Activated CD8-positive, alpha-beta T cell treated with anti-CD3 and anti-CD28 coated beads for 36 hours (primary cell): ENCODE measurements around the gene PAX3. TPM values are rescaled to one million over a fixed set of nuclear protein-coding genes. Genes with fewer than 3 reads are reported as not detected.

Experiments
- ATAC-seq: fragments of 200-7000 bp; cut with Tn5 transposase; one replicate; pipeline ENCODE4 v1.10.0; 2021; ENCODE audit warnings: mild to moderate bottlenecking, moderate library complexity
- CTCF ChIA-PET: fragments of 350-600 bp; sonication (Branson Sonifier 250); formaldehyde crosslinking; loops from one replicate; lab custom pipeline; 2021; ENCODE audit warnings: antibody characterized with exemption; lab: Charles Lee
- POLR2A ChIA-PET: fragments of 350-600 bp; sonication (Branson Sonifier 250); formaldehyde crosslinking; loops from one replicate; lab custom pipeline; 2021; ENCODE audit warnings: antibody characterized with exemption; lab: Charles Lee
- DNase-seq: peaks from one replicate; pipeline ENCODE4 v3.0.0-alpha.2; 2020
- H3K27ac Mint-ChIP-seq: one replicate; pipeline ENCODE4 v1.8.0; 2021; ENCODE audit warnings: mild to moderate bottlenecking, mixed read lengths
- H3K27me3 Mint-ChIP-seq: one replicate; pipeline ENCODE4 v1.8.0; 2021; ENCODE audit warnings: mixed read lengths
- H3K36me3 Mint-ChIP-seq: one replicate; pipeline ENCODE4 v1.8.0; 2021; ENCODE audit warnings: low read depth, mixed read lengths
- H3K4me1 Mint-ChIP-seq: one replicate; pipeline ENCODE4 v1.8.0; 2021; ENCODE audit warnings: low read depth, mixed read lengths
- H3K4me3 Mint-ChIP-seq: one replicate; pipeline ENCODE4 v1.8.0; 2021; ENCODE audit warnings: mild to moderate bottlenecking, moderate library complexity, mixed read lengths
- H3K9me3 Mint-ChIP-seq: one replicate; pipeline ENCODE4 v1.8.0; 2021; ENCODE audit warnings: mixed read lengths
- intact Hi-C: fragments of 100-400 bp; cut with micrococcal nuclease; formaldehyde crosslinking; loops from one replicate; pipeline ENCODE4 v1.10.0; 2022
- total RNA-seq, 2 experiments: library from RNA; stranded (reverse); gene quantifications; one replicate each; pipeline ENCODE4 v1.2.3, GENCODE V29; 2021
- TF ChIP-seq, protein P1 (sequence below): fragments of 200-600 bp; IDR thresholded peaks from one replicate; pipeline ENCODE4 v1.8.0; 2022; ENCODE audit warnings: antibody characterized with exemption, mild to moderate bottlenecking

The PAX3 gene
- total RNA-seq, 2 experiments from 2014 or later, result not detected

DNA sequence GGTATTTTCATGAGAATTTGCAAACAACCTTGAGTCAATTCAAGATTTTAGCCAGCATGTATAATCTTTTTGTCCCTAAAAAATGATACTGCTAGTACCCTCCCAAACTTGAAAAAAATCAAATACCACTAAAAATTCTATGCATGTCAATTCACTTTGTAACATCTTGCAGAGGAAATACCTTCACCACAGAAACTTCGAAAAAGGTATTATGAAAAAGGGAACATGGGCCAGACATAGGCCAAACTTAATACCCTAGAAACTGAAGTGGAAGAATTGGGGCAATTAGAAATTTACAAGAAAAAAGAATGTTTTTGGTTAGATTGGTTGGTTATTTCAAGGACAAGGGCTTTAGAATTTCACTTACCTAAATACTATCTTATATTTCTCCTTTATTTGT is 48.5 kb downstream of the PAX3 start:
- intact Hi-C loops, result no loop called here
- ChIA-PET POLR2A (no interaction called here), CTCF (no interaction called here)
- Mint-ChIP-seq H3K27ac (no peak overlapping the region), H3K4me3 (no peak overlapping the region), H3K27me3 (peaks cover 3% of the 10 kb centered on the region), H3K36me3 (no peaks in the 10 kb centered on the region), H3K9me3 (no peaks in the 10 kb centered on the region), H3K4me1 (no peaks in the 10 kb centered on the region)
- DNase-seq (no peak), ATAC-seq (no peak)
- TF ChIP-seq, protein P1, sequence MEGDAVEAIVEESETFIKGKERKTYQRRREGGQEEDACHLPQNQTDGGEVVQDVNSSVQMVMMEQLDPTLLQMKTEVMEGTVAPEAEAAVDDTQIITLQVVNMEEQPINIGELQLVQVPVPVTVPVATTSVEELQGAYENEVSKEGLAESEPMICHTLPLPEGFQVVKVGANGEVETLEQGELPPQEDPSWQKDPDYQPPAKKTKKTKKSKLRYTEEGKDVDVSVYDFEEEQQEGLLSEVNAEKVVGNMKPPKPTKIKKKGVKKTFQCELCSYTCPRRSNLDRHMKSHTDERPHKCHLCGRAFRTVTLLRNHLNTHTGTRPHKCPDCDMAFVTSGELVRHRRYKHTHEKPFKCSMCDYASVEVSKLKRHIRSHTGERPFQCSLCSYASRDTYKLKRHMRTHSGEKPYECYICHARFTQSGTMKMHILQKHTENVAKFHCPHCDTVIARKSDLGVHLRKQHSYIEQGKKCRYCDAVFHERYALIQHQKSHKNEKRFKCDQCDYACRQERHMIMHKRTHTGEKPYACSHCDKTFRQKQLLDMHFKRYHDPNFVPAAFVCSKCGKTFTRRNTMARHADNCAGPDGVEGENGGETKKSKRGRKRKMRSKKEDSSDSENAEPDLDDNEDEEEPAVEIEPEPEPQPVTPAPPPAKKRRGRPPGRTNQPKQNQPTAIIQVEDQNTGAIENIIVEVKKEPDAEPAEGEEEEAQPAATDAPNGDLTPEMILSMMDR, result no peak

DNA sequence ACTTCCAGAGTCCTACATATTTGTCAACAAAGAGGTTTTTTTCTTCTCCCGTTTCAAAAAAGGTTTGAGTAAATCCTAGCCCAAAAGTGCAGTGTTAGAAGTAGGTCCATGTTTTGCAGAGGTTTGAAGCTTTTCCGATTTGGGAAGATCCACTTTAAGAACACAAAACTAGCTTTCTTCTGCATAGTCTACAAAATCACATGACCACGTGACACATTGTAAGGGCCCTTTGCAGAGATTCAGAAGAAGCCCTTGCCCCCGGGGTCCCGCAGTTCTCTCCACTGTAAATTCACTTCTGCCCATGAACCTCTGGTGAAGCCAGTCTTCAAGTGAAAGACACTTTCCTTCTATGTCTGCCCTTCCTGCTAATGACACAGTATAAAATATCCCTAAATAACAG is 49.4 kb downstream of the PAX3 start:
- Mint-ChIP-seq H3K27me3 (peaks cover 4% of the 10 kb centered on the region), H3K36me3 (no peaks in the 10 kb centered on the region), H3K27ac (no peak overlapping the region), H3K4me1 (no peaks in the 10 kb centered on the region), H3K9me3 (no peaks in the 10 kb centered on the region), H3K4me3 (no peak overlapping the region)
- CTCF ChIA-PET, result no interaction called here
- no peak for ATAC-seq
- POLR2A ChIA-PET, result no interaction called here
- TF ChIP-seq, protein P1, result no peak
- intact Hi-C loops, result no loop called here
- no peak for DNase-seq

DNA sequence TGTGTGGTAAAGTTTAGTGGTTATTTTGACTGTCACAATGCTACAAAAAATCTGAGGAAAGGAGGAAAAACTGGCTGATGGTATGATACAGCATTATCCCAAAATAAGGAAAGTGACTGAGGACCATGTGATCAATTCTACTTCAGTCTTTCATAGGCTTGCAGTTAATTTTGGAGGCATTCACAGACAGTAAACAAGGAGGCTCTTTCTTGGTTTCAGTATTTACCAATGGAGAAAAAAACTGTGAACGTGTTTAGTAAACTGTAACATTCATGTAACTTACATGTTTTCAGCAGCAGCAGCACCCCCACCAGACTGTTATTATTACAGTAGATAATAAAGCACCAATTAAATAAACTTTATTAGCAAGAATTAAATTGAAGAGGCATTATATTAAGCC is 50.0 kb downstream of the PAX3 start:
- intact Hi-C loops, result no loop called here
- peaks cover 5% of the 10 kb centered on the region for H3K27me3 Mint-ChIP-seq
- H3K4me1 Mint-ChIP-seq, result no peaks in the 10 kb centered on the region
- no peak overlapping the region for H3K4me3 Mint-ChIP-seq
- DNase-seq (no peak), ATAC-seq (no peak)
- ChIA-PET CTCF (no interaction called here), POLR2A (no interaction called here)
- no peaks in the 10 kb centered on the region for H3K9me3 Mint-ChIP-seq
- TF ChIP-seq, protein P1, result no peak
- no peak overlapping the region for H3K27ac Mint-ChIP-seq
- H3K36me3 Mint-ChIP-seq, result no peaks in the 10 kb centered on the region

DNA sequence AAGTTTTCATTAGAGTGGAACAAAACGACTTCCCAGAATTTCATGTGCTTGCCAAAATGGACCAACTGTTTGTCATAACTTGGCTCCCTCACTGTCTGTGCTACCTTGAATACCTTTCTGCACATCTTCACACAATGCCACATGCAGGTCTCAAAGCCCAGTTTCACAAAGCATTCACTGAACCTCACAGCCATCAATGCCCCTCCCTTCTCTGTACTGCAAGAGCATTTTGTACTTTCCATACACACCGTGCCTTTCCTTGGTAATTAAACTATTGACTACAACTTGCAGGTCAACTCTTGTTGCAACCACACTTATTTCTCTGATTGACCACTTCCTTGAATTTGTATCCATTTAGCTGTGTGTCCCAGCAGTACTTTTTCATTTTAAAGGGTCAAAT is 50.5 kb downstream of the PAX3 start:
- no peak for ATAC-seq
- DNase-seq, result no peak
- H3K4me3 Mint-ChIP-seq, result no peak overlapping the region
- H3K27ac Mint-ChIP-seq, result no peak overlapping the region
- no peaks in the 10 kb centered on the region for H3K36me3 Mint-ChIP-seq
- intact Hi-C loops, result no loop called here
- H3K27me3 Mint-ChIP-seq, result peaks cover 5% of the 10 kb centered on the region
- no peaks in the 10 kb centered on the region for H3K4me1 Mint-ChIP-seq
- H3K9me3 Mint-ChIP-seq, result no peaks in the 10 kb centered on the region
- ChIA-PET CTCF (no interaction called here), POLR2A (no interaction called here)
- TF ChIP-seq, protein P1, result no peak

DNA sequence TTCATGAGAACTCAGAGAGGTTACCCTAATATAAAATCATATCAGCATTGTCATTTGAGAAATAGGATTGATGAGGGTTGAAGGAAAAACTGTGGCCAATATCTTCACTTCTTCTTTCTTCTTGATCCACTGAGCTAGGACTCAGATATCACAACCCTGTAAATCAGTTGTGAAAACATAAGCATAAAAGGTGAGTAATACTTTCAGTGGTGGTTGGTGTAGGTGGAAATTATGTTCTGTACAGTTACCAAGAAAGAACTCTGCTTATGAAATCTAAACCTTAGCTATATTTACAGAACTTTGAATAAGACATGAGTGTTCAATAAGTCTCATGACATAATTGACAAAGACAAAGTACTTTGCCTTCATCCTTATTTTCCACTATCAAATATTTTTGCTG is 56.3 kb downstream of the PAX3 start:
- ATAC-seq (peak; percentile 24), DNase-seq (no peak)
- TF ChIP-seq, protein P1, result no peak
- intact Hi-C loops, result no loop called here
- Mint-ChIP-seq H3K27me3 (peaks cover 30% of the 10 kb centered on the region), H3K27ac (no peak overlapping the region), H3K4me3 (no peak overlapping the region), H3K4me1 (no peaks in the 10 kb centered on the region), H3K9me3 (no peaks in the 10 kb centered on the region), H3K36me3 (no peaks in the 10 kb centered on the region)
- POLR2A ChIA-PET, result no interaction called here
- CTCF ChIA-PET, result interaction anchor here (0.8 kb wide), 1 partner anchor 11 kb away, joined by 3 read pairs; no protein-coding TSS in a partner anchor
